Measurements from ENCODE around the gene RBM15B. TPM values are rescaled to one million over a fixed set of nuclear protein-coding genes. Genes with fewer than 3 reads are reported as not detected.
"Not testable (repeated sequence)": the region's sequence is repeated elsewhere in the genome, so short reads cannot be mapped to it uniquely, and the experiment has no call there.

RBM15B gene
- total RNA-seq = 29.4 and 41.8 TPM in 2 replicates

- peak; percentile 45 for DNase-seq (ENCODE audit: extremely low read depth, low read depth, low spot score)
Measured at GRCh38 chr3:51391075-51391565, at the start of gene RBM15B. TSS of gene RBM15B (plus strand) at chr3:51391285. CDS start at chr3:51391400, 115 bp downstream.

- no peak for DNase-seq (ENCODE audit: extremely low read depth, low read depth, low spot score)
Measured at GRCh38 chr3:51343918-51344687, 47.0 kb upstream of the RBM15B start.

GRCh38 chr3:51350751-51351150 is 40.3 kb upstream of the RBM15B start:
- DNase-seq (ENCODE audit: extremely low read depth, low read depth, low spot score) = no peak

- DNase-seq (ENCODE audit: extremely low read depth, low read depth, low spot score) = no peak
Measured at GRCh38 chr3:51353131-51353530, 38.0 kb upstream of the RBM15B start.

GRCh38 chr3:51353691-51354090 is 37.4 kb upstream of the RBM15B start:
- DNase-seq (ENCODE audit: extremely low read depth, low read depth, low spot score) = no peak

- no peak for DNase-seq (ENCODE audit: extremely low read depth, low read depth, low spot score)
Measured at GRCh38 chr3:51354172-51354571, 36.9 kb upstream of the RBM15B start.

GRCh38 chr3:51354731-51355615 is 36.1 kb upstream of the RBM15B start:
- no peak for DNase-seq (ENCODE audit: extremely low read depth, low read depth, low spot score)

GRCh38 chr3:51355891-51356578 is 35.0 kb upstream of the RBM15B start:
- no peak for DNase-seq (ENCODE audit: extremely low read depth, low read depth, low spot score)

GRCh38 chr3:51357856-51358255 is 33.2 kb upstream of the RBM15B start:
- no peak for DNase-seq (ENCODE audit: extremely low read depth, low read depth, low spot score)

GRCh38 chr3:51358981-51359380 is 32.1 kb upstream of the RBM15B start:
- no peak for DNase-seq (ENCODE audit: extremely low read depth, low read depth, low spot score)

GRCh38 chr3:51360806-51361205 is 30.3 kb upstream of the RBM15B start:
- no peak for DNase-seq (ENCODE audit: extremely low read depth, low read depth, low spot score)

- no peak for DNase-seq (ENCODE audit: extremely low read depth, low read depth, low spot score)
Measured at GRCh38 chr3:51361746-51362145, 29.3 kb upstream of the RBM15B start.

- no peak for DNase-seq (ENCODE audit: extremely low read depth, low read depth, low spot score)
Measured at GRCh38 chr3:51362476-51362875, 28.6 kb upstream of the RBM15B start.

GRCh38 chr3:51368276-51368675 is 22.8 kb upstream of the RBM15B start:
- DNase-seq (ENCODE audit: extremely low read depth, low read depth, low spot score) = not testable (repeated sequence)

- peak; percentile 73 for DNase-seq (ENCODE audit: extremely low read depth, low read depth, low spot score)
Measured at GRCh38 chr3:51371943-51372557, 19.0 kb upstream of the RBM15B start.

GRCh38 chr3:51373658-51374421 is 17.2 kb upstream of the RBM15B start:
- DNase-seq (ENCODE audit: extremely low read depth, low read depth, low spot score) = no peak

GRCh38 chr3:51374456-51374855 is 16.6 kb upstream of the RBM15B start:
- DNase-seq (ENCODE audit: extremely low read depth, low read depth, low spot score) = no peak

- DNase-seq (ENCODE audit: extremely low read depth, low read depth, low spot score) = no peak
Measured at GRCh38 chr3:51375136-51375535, 15.9 kb upstream of the RBM15B start.

GRCh38 chr3:51375571-51375970 is 15.5 kb upstream of the RBM15B start:
- DNase-seq (ENCODE audit: extremely low read depth, low read depth, low spot score) = no peak

- no peak for DNase-seq (ENCODE audit: extremely low read depth, low read depth, low spot score)
Measured at GRCh38 chr3:51378065-51378464, 13.0 kb upstream of the RBM15B start.
